KBM-7 (cell line): ENCODE results near the gene KAT2B.

Experiments
- DNase-seq: peaks from one replicate; pipeline ENCODE4 v3.0.0-alpha.2; 2015
- in situ Hi-C: fragments of 300-500 bp; cut with MboI; formaldehyde crosslinking; loops from 2 replicates; pipeline ENCODE4 v1.14.3; 2020; ENCODE audit warnings: low sequenced_read_pairs, low pct_unique_long_range_greater_than_20kb, mixed read lengths

Gene KAT2B

DNA sequence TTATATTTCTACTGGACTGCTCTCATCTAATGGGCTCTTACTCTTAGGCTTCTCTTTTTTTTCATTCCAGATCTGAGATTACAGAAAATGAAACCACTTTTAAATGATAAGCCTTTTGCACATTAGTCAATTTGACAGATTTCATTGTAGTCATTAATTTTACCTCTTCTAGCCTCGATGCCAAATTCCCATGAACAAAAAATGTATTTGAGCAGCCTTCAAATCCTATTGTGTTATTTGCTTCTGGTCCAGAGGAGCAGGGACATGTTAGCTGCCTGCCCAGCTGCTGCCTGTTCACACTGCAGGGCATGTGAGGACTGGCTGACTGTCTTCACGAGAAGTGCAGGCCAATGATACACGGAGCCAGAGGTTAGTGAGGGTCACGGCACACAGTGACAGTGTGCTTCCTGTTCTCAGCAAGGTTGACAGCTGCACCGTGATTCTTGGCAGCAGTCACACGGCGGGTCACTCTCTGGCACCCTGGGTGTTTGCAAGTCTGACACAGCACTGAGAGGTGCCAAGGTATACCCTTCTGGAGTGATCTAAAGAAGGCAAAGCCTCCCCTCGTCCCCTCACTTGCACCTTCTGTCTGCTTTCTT is 40.8 kb downstream of the KAT2B start:
- DNase-seq: peak; percentile 64
- in situ Hi-C loops: no loop called here

GRCh38 chr3:20083253-20083652 is 43.0 kb downstream of the KAT2B start:
- no peak for DNase-seq
- in situ Hi-C loops: no loop called here

DNA sequence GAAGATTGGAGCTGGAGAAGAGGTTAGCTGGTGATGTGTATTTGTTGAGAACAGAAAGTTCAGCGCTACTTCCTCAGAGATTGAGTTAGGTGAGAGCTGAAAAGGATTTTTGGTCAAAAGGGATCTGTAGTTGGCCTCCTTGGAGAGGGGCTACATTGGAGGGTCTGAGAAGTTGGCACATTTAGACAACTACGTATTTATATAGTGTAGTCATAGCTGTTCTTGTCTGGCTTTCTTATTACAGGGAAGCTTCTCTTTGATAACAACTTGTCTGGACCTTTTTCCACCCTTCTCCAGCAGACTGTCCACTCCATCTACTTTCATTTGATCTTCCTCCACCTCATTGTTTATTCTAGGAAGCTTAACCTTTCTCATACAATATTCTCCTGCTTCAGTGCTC is 43.7 kb downstream of the KAT2B start:
- in situ Hi-C loops: no loop called here
- DNase-seq: no peak

- DNase-seq: no peak
- in situ Hi-C loops: no loop called here
These were observed 51.2 kb downstream of the KAT2B start for GRCh38 chr3:20091331-20092047.

DNA sequence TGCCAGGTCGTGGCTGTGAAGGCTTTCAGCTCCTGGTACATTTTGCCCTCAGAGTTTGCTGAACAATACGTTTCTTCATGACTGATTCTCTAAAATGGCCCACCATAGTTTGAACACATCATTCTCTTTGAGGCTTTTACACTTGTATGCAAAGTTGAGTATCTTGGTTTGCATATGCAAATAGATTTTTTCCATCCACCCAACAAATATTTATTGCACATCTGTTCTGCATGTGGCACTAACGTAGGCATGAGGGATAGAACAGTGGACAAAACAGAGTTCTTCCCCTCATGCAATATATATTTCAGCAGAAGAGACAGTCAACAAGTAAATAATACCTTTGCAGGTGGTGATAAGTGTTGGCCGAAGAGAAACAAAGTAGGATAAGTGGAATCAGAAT is 55.2 kb downstream of the KAT2B start:
- DNase-seq: no peak
- in situ Hi-C loops: no loop called here

DNA sequence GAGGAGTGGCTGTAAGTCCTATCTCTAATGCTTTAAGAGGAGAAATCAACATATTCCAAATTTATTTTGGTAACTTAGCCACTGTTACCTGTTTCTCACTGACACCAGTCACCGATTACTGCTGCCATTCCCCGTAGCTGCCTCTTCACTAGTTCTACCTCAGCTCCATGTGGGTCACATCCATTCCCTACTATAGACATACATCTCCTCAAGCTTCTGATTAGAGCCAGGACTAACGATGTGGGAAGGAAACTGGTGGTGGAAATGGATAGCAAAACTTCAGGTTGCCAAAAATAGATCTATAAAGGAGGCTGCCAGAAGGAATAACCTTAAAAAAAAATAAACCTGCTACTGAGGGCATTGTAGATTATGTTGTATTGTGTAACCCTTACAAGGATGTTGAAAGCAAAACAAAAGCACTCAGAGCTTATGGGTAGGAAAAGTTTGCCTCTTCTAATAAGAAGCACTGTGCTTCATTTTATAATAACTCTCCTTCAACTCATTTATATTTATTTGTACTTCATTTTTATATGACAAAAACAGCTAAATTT is 56.0 kb downstream of the KAT2B start:
- no peak for DNase-seq
- in situ Hi-C loops: no loop called here

GRCh38 chr3:20097015-20097414 is 56.8 kb downstream of the KAT2B start:
- in situ Hi-C loops: no loop called here
- no peak for DNase-seq

DNA sequence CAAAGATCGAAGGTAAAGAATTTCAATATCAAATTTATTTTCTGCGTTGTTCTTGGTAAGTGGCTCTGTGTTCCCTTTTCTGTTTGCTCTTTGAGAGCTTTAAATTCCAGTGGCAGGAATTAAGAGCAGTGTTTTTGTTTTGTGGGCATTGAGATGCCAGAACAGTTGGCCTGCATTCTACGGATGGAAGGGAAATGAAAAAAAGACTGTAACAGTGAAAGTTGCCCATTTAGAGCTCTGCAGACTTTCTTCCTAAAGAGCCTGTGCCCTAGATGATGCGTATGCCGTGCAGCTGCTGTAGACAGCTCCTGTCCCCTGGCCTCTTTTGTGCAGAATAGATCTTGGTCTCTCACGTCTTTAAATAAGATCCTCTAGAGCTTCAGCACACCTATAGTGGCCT is 58.8 kb downstream of the KAT2B start:
- DNase-seq: no peak
- in situ Hi-C loops: no loop called here

DNA sequence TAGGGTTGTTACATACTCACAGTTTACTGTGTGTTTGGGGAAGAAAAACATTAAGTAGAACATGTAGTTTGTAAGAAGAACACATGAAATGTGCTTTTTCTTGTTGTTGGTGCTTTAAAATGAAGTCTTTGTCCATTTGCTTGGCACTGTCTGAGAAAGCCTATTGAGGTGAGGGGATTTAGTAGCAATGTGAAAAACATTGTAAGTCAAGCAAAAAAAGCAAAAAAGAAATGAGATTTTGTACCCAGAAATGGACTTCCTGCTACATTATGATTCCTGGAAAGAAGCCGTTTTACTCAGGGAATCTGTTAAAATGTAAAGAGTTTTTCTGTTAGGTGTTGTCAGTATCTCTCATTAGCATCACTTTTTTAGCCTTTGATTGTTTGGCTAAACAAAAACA is 59.9 kb downstream of the KAT2B start:
- DNase-seq: no peak
- in situ Hi-C loops: no loop called here

DNA sequence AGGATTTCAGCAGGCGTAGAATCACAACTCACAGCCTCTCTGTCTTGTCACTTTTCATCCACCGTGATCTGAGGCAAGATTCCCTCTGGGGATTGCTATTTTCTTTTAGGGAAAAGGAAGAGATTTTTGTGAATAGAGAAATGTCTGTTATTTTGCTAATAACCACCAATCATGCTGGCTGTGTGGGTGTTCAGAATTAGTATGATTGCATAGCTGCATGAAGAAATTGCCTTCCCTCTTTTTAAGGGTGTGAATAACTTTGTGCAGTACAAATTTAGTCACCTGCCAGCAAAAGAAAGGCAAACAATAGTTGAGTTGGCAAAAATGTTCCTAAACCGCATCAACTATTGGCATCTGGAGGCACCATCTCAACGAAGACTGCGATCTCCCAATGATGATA is 60.8 kb downstream of the KAT2B start:
- in situ Hi-C loops: no loop called here
- no peak for DNase-seq

GRCh38 chr3:20103731-20104130 is 63.5 kb downstream of the KAT2B start:
- in situ Hi-C loops: no loop called here
- DNase-seq: no peak

DNA sequence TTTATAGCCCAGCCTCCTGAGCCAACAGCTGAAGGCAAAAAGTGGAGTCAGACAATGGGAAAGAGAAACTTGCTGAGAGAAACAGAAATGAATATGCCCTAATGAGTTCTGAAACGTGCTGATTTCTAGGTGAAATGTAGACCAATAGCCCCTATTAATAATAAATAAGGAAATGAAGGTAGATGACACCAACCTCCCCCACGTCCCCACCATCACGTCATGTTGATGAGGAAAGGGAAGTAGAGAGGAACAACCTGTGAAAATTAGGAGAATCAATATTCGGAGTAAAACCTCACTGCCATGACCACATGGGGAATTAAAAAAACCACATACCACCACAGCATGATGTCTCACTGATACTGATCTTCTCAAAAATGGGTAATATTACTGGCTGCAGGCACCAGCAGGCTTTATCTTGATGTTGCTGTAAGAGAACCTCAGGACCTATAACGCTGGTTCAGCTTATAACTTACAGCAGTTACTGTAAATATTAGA is 64.0 kb downstream of the KAT2B start:
- DNase-seq: peak; percentile 96
- in situ Hi-C loops: no loop called here

DNA sequence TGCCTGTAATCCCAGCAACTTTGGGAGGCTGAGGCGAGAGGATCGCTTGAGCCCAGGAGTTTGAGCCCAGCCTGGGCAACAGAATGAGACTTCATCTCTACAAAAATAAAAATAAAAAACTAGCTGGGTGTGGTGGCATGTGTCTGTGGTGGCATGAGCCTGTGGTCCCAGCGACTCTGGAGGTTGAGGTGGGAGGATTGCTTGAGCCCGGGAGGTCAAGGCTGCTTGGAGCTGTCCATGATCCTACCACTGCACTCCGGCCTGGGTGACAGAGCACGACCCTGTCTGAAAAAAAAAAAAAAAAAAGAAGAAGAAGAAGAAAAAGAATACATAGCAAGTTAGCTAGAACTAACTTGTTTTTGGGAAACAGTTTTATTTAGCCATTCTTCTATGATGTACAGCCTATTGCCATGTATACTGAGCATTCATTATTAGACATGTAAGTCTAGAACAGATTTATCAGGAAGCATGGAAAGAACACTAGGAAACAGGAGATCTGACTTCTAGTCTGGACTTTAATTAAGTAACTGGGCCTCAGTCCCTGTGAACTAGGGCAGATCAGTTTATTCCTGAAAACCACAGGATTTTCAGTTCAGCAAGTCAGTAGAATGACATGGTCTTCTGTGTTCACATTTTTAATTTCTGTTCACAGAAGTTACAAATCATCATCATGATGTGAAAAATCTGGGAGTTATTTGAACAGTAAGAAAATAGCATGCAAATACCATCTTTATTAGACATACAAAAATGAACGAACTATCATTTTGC is 65.5 kb downstream of the KAT2B start:
- in situ Hi-C loops: no loop called here
- DNase-seq: no peak

DNA sequence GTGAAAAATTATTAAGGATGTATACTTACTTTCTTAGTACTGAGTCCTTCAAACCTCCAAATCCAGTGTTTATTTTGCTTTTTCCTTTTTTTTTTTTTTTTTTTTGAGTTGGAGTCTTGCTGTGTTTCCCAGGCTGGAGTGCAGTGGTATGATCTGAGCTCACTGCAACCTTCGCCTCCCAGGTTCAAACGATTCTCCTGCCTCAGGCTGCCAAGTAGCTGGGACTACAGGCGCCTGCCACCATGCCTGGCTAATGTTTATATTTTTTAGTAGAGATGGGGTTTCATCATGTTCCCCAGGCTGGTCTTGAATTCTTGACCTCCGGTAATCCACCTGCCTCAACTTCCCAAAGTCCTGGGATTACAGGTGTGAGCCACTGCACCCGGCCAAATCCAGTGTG is 67.5 kb downstream of the KAT2B start:
- in situ Hi-C loops: no loop called here
- no peak for DNase-seq

DNA sequence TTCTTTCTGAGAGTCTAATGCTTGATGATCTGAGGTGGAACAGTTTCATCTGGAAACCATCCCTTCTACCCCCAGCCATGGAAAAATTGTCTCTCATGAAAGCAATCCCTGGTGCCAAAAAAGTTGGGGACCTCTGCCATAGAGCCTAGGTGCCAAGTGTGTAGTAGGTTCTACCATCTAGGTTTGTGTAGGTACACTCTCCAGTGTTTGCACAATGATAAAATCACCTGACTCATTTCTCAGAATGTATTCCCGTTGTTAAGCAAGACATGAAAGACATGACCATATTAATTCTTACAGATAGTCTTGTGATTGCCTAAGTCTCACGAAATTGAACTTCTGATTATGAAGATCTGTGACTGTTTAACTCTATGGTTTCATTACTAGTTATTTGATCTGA is 68.6 kb downstream of the KAT2B start:
- in situ Hi-C loops: no loop called here
- DNase-seq: no peak

- in situ Hi-C loops: no loop called here
- DNase-seq: no peak
These were observed 70.6 kb downstream of the KAT2B start for GRCh38 chr3:20110826-20111225.

- in situ Hi-C loops: no loop called here
- no peak for DNase-seq
These were observed 71.6 kb downstream of the KAT2B start for GRCh38 chr3:20111836-20112235.

- DNase-seq: no peak
These were observed 80.8 kb downstream of the KAT2B start for GRCh38 chr3:20121088-20121487.

GRCh38 chr3:20123131-20123652 is 82.9 kb downstream of the KAT2B start:
- in situ Hi-C loops: no loop called here

More at GRCh38 chr3:20121088-20121487, 80.8 kb downstream of the KAT2B start:
- in situ Hi-C loops: no loop called here

DNA sequence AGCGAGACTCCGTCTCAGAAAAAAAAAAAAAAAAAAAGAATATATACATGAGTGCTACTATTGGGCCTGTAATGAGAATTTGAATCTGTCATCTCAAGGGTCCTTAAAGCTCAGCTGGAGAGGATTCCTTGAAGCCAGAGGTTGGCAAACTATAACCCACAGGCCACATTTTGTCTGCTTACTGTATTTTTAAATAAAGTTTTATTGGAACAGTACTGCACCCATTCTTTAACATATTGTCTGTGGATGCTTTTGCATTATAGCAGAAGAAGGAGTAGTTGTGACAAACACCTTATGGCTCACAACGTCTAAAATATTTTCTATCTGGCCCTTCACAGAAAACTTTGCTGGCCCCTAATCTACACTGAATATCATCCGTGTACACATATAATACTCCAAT is 85.0 kb downstream of the KAT2B start:
- DNase-seq: no peak
- in situ Hi-C loops: no loop called here

More at GRCh38 chr3:20123131-20123652, 82.9 kb downstream of the KAT2B start:
- no peak for DNase-seq
